C4-2B (cell line): ENCODE results near the gene TULP4.

Experiments
- ZFX ChIP-seq: fragments of 450-650 bp; IDR thresholded peaks from 2 replicates; pipeline ENCODE4 v1.6.1; 2017
- TF ChIP-seq, protein P1 (sequence below): fragments of 450-650 bp; conservative IDR thresholded peaks from 2 replicates; pipeline ENCODE4 v1.5.1; 2017; ENCODE audit warnings: mild to moderate bottlenecking

DNA sequence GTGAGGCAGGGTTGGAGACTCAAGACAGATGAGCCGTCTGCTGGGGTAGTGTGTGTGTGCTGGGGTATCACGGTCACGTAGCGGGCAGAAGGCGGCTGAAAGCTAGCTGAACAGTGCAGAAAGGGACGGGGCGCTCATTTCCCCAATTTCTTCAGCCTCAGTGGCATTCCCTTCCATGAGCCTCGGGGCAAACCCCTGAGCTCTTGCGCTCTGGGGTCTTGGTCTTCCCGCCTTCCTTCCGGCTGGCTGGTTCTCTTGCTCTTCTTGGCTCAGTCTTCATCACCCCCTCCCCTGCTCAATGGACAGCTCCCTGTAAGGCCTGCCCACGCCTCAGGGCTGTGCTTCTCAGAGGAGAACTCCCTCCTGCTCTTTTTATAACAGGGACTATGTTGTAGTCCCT is 232.2 kb downstream of the TULP4 start:
- TF ChIP-seq, protein P1, sequence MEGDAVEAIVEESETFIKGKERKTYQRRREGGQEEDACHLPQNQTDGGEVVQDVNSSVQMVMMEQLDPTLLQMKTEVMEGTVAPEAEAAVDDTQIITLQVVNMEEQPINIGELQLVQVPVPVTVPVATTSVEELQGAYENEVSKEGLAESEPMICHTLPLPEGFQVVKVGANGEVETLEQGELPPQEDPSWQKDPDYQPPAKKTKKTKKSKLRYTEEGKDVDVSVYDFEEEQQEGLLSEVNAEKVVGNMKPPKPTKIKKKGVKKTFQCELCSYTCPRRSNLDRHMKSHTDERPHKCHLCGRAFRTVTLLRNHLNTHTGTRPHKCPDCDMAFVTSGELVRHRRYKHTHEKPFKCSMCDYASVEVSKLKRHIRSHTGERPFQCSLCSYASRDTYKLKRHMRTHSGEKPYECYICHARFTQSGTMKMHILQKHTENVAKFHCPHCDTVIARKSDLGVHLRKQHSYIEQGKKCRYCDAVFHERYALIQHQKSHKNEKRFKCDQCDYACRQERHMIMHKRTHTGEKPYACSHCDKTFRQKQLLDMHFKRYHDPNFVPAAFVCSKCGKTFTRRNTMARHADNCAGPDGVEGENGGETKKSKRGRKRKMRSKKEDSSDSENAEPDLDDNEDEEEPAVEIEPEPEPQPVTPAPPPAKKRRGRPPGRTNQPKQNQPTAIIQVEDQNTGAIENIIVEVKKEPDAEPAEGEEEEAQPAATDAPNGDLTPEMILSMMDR, result no peak
- TF ChIP-seq ZFX, result no peak
